Esophagus muscularis mucosa (tissue), 3 donors: Measurements from ENCODE around the gene SYN1.

Experiments
- CTCF ChIP-seq, 3 experiments: fragments of 200-600 bp in 2 of 3; fragments of 450-650 bp in 1 of 3; sonication (generic) in 2 of 3; IDR thresholded peaks; one replicate each; pipeline ENCODE4 v1.5.1; 2017 to 2019; ENCODE audit warnings: antibody characterized with exemption in 3 of 3, mild to moderate bottlenecking in 2 of 3, moderate library complexity in 1 of 3
- EP300 ChIP-seq: sonication (generic); formaldehyde crosslinking; IDR thresholded peaks from one replicate; pipeline ENCODE4 v1.6.1; 2017; ENCODE audit warnings: antibody characterized with exemption

GRCh38 chrX:47648376-47648775 is 28.7 kb upstream of the SYN1 start:
- TF ChIP-seq CTCF (IDR thresholded peaks at IDR 0.05) (no peak), EP300 (no peak)
